ENCODE data around the gene FUT1. TPM values are rescaled to one million over a fixed set of nuclear protein-coding genes. Genes with fewer than 3 reads are reported as not detected.

Gene FUT1
- total and polyA plus RNA-seq, 9 of the 15 experiments (the other 6 are each of a cell fraction or from before 2014, with no cell fraction given), result 2.3 to 18.5 (median 8.8) TPM

- TF ChIP-seq ARID4B (CRISPR knock-in tag; IDR thresholded peaks at IDR 0.05), result no peak
- peak; percentile 59; the same call in 1 of the 2 replicates for TF ChIP-seq CREB3L1 (IDR thresholded peaks at IDR 0.05; ENCODE audit: borderline replicate concordance, low read depth)
- TF ChIP-seq CBFB (CRISPR knock-in tag; IDR thresholded peaks at IDR 0.05), result no peak
- peak in 1 of 2 experiments; percentile 77; a peak in 2 of 4 replicates for TF ChIP-seq ZNF639 (CRISPR knock-in tag; conservative IDR thresholded peaks at IDR 0.05 in 1 of 2, IDR thresholded peaks at IDR 0.05 in 1 of 2)
- no peak for TF ChIP-seq ZNF57 (CRISPR knock-in tag; IDR thresholded peaks at IDR 0.05)
- TF ChIP-seq NFRKB (IDR thresholded peaks at IDR 0.05; ENCODE audit: low read depth), result 0 out of 2 replicates have a peak, but pooled peaks have one; percentile 62
- peak; percentile 22; the same call in 1 of the 2 replicates for TF ChIP-seq FOSL1 (tag; conservative IDR thresholded peaks at IDR 0.05)
- no peak for TF ChIP-seq ZNF23 (CRISPR knock-in tag; IDR thresholded peaks at IDR 0.05)
- TF ChIP-seq XRCC4 (IDR thresholded peaks at IDR 0.05; ENCODE audit: extremely low read depth, insufficient read depth, insufficient read length), result no peak
- 0 out of 2 replicates have a peak, but pooled peaks have one; percentile 12 for TF ChIP-seq ESRRA (IDR thresholded peaks at IDR 0.05; ENCODE audit: borderline replicate concordance, low read depth)
- TF ChIP-seq CBFA2T3 (IDR thresholded peaks at IDR 0.05), result no peak
- TF ChIP-seq SMC3 (conservative IDR thresholded peaks at IDR 0.05; ENCODE audit: insufficient read depth, low read depth, low read length), result no peak
- TF ChIP-seq STAT5A (IDR thresholded peaks at IDR 0.05; ENCODE audit: borderline replicate concordance, low read length), result no peak
- TF ChIP-seq ZFP36 (IDR thresholded peaks at IDR 0.05; ENCODE audit: low read depth, low read length, partially characterized antibody), result no peak
- TF ChIP-seq RNF2 (IDR thresholded peaks at IDR 0.05), result no peak
- TF ChIP-seq NR2F6 (CRISPR knock-in tag; IDR thresholded peaks at IDR 0.05), result no peak
- TF ChIP-seq MAZ (CRISPR knock-in tag; conservative IDR thresholded peaks at IDR 0.05 in 1 of 2, IDR thresholded peaks at IDR 0.05 in 1 of 2), result peak in 1 of 2 experiments; percentile 24; a peak in 1 of 4 replicates
- no peak for TF ChIP-seq PHB (CRISPR knock-in tag; IDR thresholded peaks at IDR 0.05)
- TF ChIP-seq SAFB2 (IDR thresholded peaks at IDR 0.05; ENCODE audit: borderline replicate concordance, low read depth, low read length, severe bottlenecking), result no peak
- TF ChIP-seq ILF3 (IDR thresholded peaks at IDR 0.05; ENCODE audit: borderline replicate concordance), result no peak
Observed at GRCh38 chr19:48724796-48725753, 27.4 kb downstream of the FUT1 start (continued).

All from K562 (cell line).